Prostate gland (tissue), 2 donors: ENCODE measurements around the gene MAP7D2.

Experiments used
- CTCF ChIP-seq, 4 experiments: fragments of 200-600 bp in 2 of 4; fragments of 450-650 bp in 2 of 4; sonication (generic) in 2 of 4; IDR thresholded peaks; 1 replicate in 3 of 4; 2 replicates in 1 of 4; pipeline ENCODE4 v1.5.1; 2016 to 2019; ENCODE audit warnings: antibody characterized with exemption in 4 of 4, mild to moderate bottlenecking in 2 of 4, moderate library complexity in 2 of 4
- POLR2A ChIP-seq: fragments of 450-650 bp; IDR thresholded peaks from one replicate; pipeline ENCODE4 v1.6.1; 2016; ENCODE audit warnings: antibody characterized with exemption, mild to moderate bottlenecking
- POLR2AphosphoS5 ChIP-seq: sonication (generic); formaldehyde crosslinking; IDR thresholded peaks from one replicate; pipeline ENCODE4 v1.6.1; 2017; ENCODE audit warnings: antibody characterized with exemption

- TF ChIP-seq CTCF (IDR thresholded peaks at IDR 0.05) (no peak), POLR2A (peak; percentile 83), POLR2AphosphoS5 (peak; percentile 94)
Measured at GRCh38 chrX:20141281-20142220, 24.8 kb upstream of the MAP7D2 start, which contains the start of gene EIF1AX.
